ENCODE results near the gene KIAA0513. TPM values are rescaled to one million over a fixed set of nuclear protein-coding genes. Genes with fewer than 3 reads are reported as not detected.

Gene KIAA0513
- total and polyA plus RNA-seq, 10 of the 15 experiments (the other 5 are each of a cell fraction or from before 2014, with no cell fraction given) = 0.14 to 5.8 (median 2.0) TPM

DNA sequence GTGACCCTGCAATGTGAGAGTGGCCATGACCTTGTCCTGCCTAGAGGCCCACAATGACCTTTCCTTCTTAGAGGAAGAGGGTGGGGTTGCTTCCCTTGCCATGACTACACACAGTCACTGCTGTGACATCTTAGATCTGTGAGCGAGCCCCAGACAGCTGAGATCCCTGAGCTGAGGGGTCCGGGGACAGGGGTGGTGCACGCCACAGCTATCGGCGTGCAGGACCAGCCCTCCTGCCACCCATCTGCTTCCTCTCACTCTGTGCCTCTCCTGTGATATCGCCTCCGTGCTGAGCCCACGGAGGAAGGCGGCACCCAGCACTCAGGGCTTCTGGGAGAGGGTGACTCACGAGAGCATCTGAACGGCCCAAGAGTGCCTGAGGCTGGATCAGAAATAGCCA lies 35.2 kb downstream of the KIAA0513 start:
- no peaks in the 10 kb centered on the region for H3K9me3 ChIP-seq (replicated peaks; ENCODE audit: control insufficient read depth, insufficient read depth, low read length)
- intact Hi-C loops (cut with micrococcal nuclease; ENCODE audit: unreplicated experiment) (no loop called here), in situ Hi-C loops (cut with MboI) (no loop called here)
- DNase-seq (ENCODE audit: low read depth, low spot score) (no peak), FAIRE-seq (no peak), ATAC-seq (no peak)
- H3K36me3 ChIP-seq (ENCODE audit: control insufficient read depth in 2 of 2, insufficient read depth in 2 of 2, low read length in 1 of 2) = no peaks in the 10 kb centered on the region
- H3K9ac ChIP-seq (ENCODE audit: control insufficient read depth, insufficient read depth, low read length) = no peak overlapping the region
- H3K27ac ChIP-seq (ENCODE audit: control insufficient read depth, insufficient read depth) = no peak overlapping the region
- POLR2A ChIA-PET = no interaction called here
- no peaks in the 10 kb centered on the region for H3K79me2 ChIP-seq (ENCODE audit: control insufficient read depth, insufficient read depth, low read length)
- SMC1A ChIA-PET (ENCODE audit: uncharacterized antibody, unreplicated experiment) = no interaction called here
- RAD21 ChIA-PET (ENCODE audit: unreplicated experiment) = no interaction called here
- CTCF ChIA-PET = interaction anchor here (1.0 kb wide), 1 partner anchor 35 kb away, joined by 3 read pairs; the partner anchor contains the start of gene KIAA0513
- H3K27me3 ChIP-seq (replicated peaks in 1 of 2; ENCODE audit: control insufficient read depth in 2 of 2, insufficient read depth in 2 of 2, low read length in 1 of 2) = no peaks in the 10 kb centered on the region
- H3K4me2 ChIP-seq (ENCODE audit: control insufficient read depth, insufficient read depth) = no peak overlapping the region
- WGBS (ENCODE audit: insufficient coverage, insufficient replicate concordance, low lambda C conversion rate, missing lambda C conversion rate) = 77% methylated on average over 11 of the region's 11 CpGs
- no peak overlapping the region for H3K4me3 ChIP-seq
- no peak for TF ChIP-seq BMI1 (IDR thresholded peaks at IDR 0.05; ENCODE audit: borderline replicate concordance)
- TF ChIP-seq, protein P1, sequence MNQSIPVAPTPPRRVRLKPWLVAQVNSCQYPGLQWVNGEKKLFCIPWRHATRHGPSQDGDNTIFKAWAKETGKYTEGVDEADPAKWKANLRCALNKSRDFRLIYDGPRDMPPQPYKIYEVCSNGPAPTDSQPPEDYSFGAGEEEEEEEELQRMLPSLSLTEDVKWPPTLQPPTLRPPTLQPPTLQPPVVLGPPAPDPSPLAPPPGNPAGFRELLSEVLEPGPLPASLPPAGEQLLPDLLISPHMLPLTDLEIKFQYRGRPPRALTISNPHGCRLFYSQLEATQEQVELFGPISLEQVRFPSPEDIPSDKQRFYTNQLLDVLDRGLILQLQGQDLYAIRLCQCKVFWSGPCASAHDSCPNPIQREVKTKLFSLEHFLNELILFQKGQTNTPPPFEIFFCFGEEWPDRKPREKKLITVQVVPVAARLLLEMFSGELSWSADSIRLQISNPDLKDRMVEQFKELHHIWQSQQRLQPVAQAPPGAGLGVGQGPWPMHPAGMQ (IDR thresholded peaks at IDR 0.05; ENCODE audit: borderline replicate concordance) = no peak
- TF ChIP-seq, protein P2, sequence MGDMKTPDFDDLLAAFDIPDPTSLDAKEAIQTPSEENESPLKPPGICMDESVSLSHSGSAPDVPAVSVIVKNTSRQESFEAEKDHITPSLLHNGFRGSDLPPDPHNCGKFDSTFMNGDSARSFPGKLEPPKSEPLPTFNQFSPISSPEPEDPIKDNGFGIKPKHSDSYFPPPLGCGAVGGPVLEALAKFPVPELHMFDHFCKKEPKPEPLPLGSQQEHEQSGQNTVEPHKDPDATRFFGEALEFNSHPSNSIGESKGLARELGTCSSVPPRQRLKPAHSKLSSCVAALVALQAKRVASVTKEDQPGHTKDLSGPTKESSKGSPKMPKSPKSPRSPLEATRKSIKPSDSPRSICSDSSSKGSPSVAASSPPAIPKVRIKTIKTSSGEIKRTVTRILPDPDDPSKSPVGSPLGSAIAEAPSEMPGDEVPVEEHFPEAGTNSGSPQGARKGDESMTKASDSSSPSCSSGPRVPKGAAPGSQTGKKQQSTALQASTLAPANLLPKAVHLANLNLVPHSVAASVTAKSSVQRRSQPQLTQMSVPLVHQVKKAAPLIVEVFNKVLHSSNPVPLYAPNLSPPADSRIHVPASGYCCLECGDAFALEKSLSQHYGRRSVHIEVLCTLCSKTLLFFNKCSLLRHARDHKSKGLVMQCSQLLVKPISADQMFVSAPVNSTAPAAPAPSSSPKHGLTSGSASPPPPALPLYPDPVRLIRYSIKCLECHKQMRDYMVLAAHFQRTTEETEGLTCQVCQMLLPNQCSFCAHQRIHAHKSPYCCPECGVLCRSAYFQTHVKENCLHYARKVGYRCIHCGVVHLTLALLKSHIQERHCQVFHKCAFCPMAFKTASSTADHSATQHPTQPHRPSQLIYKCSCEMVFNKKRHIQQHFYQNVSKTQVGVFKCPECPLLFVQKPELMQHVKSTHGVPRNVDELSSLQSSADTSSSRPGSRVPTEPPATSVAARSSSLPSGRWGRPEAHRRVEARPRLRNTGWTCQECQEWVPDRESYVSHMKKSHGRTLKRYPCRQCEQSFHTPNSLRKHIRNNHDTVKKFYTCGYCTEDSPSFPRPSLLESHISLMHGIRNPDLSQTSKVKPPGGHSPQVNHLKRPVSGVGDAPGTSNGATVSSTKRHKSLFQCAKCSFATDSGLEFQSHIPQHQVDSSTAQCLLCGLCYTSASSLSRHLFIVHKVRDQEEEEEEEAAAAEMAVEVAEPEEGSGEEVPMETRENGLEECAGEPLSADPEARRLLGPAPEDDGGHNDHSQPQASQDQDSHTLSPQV (IDR thresholded peaks at IDR 0.05) = no peak
- TF ChIP-seq SMC3 (IDR thresholded peaks at IDR 0.05; ENCODE audit: borderline replicate concordance, low read length) = no peak
- no peak for TF ChIP-seq BACH1 (IDR thresholded peaks at IDR 0.05; ENCODE audit: borderline replicate concordance)
- no peak for TF ChIP-seq RBBP5 (conservative IDR thresholded peaks at IDR 0.05)
- TF ChIP-seq SMAD1 (IDR thresholded peaks at IDR 0.05; ENCODE audit: low read depth, partially characterized antibody) = no peak
- TF ChIP-seq CHD4 (IDR thresholded peaks at IDR 0.05) = no peak
- no peak for TF ChIP-seq SP1 (IDR thresholded peaks at IDR 0.05; ENCODE audit: low read depth, low read length)
- no peak for TF ChIP-seq POLR2A (IDR thresholded peaks at IDR 0.05; ENCODE audit: low read depth, low read length)
- no peak for TF ChIP-seq NFIC (IDR thresholded peaks at IDR 0.05; ENCODE audit: low read depth, low read length)
- TF ChIP-seq JUND (IDR thresholded peaks at IDR 0.05; ENCODE audit: low read depth, low read length) = no peak
- TF ChIP-seq ZNF384 (IDR thresholded peaks at IDR 0.05; ENCODE audit: borderline replicate concordance, low read depth, low read length) = no peak
- TF ChIP-seq EZH2 (IDR thresholded peaks at IDR 0.05; ENCODE audit: borderline replicate concordance, control insufficient read depth, low read depth, low read length) = no peak
- TF ChIP-seq, protein P3, sequence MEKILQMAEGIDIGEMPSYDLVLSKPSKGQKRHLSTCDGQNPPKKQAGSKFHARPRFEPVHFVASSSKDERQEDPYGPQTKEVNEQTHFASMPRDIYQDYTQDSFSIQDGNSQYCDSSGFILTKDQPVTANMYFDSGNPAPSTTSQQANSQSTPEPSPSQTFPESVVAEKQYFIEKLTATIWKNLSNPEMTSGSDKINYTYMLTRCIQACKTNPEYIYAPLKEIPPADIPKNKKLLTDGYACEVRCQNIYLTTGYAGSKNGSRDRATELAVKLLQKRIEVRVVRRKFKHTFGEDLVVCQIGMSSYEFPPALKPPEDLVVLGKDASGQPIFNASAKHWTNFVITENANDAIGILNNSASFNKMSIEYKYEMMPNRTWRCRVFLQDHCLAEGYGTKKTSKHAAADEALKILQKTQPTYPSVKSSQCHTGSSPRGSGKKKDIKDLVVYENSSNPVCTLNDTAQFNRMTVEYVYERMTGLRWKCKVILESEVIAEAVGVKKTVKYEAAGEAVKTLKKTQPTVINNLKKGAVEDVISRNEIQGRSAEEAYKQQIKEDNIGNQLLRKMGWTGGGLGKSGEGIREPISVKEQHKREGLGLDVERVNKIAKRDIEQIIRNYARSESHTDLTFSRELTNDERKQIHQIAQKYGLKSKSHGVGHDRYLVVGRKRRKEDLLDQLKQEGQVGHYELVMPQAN (conservative IDR thresholded peaks at IDR 0.05) = no peak
- TF ChIP-seq MXI1 (IDR thresholded peaks at IDR 0.05; ENCODE audit: low read depth, low read length) = no peak
- no peak for TF ChIP-seq WRNIP1 (IDR thresholded peaks at IDR 0.05; ENCODE audit: borderline replicate concordance, low read depth, low read length)
- no peak for TF ChIP-seq BCL11A (IDR thresholded peaks at IDR 0.05; ENCODE audit: low read depth, low read length)
- no peak for TF ChIP-seq NBN (IDR thresholded peaks at IDR 0.05)
- no TSS peak for BruUV-seq (replicated peaks)
- no peaks in the 10 kb centered on the region for H4K20me1 ChIP-seq (ENCODE audit: control insufficient read depth, insufficient read depth)
- H2AFZ ChIP-seq (ENCODE audit: control insufficient read depth, low read depth, low read length) = no peak overlapping the region
- H3K4me1 ChIP-seq (ENCODE audit: control insufficient read depth, insufficient read depth, low read length) = peaks cover 17% of the 10 kb centered on the region

All from GM12878 (cell line).